Endothelial cell of umbilical vein (primary cell): Measurements from ENCODE around the gene HCAR1.

ENCODE experiments used
- POLR2AphosphoS5 ChIP-seq: IDR thresholded peaks from 2 replicates; pipeline ENCODE4 v1.6.1; 2012; ENCODE audit warnings: low read depth, mild to moderate bottlenecking, control low read depth, low read length, moderate library complexity; ENCODE audit not compliant: insufficient read depth
- TF ChIP-seq, protein P1 (sequence below), 2 donors: IDR thresholded peaks; 1 replicate in 1 of 2; 2 replicates in 1 of 2; pipeline ENCODE4 v1.5.1; 2011; ENCODE audit warnings: low read length in 2 of 2, mild to moderate bottlenecking in 2 of 2, moderate library complexity in 2 of 2, control low read depth in 1 of 2, inconsistent platforms in 1 of 2, low read depth in 1 of 2; ENCODE audit not compliant: insufficient read depth in 1 of 2; ENCODE audit errors: extremely low read depth in 1 of 2

DNA sequence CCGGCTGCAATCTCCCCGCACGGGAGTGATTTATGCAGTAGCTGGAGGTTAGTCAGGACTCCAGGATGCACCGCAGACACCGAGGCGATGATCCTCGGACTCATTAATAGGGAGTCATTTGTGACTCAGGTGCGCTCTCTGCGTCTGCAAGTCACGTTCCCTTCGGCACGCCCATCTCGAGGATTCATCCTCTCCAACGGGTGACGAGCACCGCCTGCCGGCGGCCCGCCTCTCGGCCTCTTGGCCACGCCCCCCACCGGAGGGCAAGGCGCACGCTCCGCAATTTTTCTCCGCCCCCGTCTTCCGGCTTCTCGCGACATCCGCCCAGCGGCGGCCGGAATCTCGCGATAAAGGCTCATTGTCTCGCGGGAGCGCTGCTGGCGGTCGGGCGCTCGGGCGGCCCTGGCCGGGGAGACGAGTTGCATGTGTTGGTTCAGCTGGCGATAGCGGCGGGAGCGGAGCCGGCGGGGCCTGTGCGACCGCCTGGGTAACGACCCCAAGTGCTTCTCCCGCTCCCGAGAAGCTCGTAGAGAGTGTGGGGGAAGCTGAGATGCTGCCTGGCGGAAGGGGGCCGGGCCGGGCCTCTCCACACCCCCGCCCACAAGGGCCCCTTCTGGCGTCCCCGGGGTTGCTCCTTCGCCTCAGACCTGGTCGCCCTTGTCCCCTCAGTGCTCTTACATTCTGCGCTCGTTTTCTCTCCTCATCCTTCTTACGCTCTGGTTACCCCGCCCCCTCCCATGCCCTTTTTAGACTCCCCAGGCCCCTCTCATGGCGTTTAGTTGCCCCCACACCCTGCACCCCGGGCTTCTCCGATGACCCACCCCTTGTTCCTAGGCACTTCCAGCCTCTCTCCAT is 22.0 kb upstream of the HCAR1 start, which contains the start of gene DENR:
- TF ChIP-seq, protein P1, sequence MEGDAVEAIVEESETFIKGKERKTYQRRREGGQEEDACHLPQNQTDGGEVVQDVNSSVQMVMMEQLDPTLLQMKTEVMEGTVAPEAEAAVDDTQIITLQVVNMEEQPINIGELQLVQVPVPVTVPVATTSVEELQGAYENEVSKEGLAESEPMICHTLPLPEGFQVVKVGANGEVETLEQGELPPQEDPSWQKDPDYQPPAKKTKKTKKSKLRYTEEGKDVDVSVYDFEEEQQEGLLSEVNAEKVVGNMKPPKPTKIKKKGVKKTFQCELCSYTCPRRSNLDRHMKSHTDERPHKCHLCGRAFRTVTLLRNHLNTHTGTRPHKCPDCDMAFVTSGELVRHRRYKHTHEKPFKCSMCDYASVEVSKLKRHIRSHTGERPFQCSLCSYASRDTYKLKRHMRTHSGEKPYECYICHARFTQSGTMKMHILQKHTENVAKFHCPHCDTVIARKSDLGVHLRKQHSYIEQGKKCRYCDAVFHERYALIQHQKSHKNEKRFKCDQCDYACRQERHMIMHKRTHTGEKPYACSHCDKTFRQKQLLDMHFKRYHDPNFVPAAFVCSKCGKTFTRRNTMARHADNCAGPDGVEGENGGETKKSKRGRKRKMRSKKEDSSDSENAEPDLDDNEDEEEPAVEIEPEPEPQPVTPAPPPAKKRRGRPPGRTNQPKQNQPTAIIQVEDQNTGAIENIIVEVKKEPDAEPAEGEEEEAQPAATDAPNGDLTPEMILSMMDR (IDR thresholded peaks at IDR 0.05; ENCODE audit: extremely low read depth in 1 of 2, insufficient read depth in 1 of 2, low read depth in 1 of 2, low read length in 2 of 2) = peak; percentile 87 to 90
- TF ChIP-seq POLR2AphosphoS5 = peak; percentile 95
